Small intestine (tissue), 7 donors: Measurements from ENCODE around the gene TRERF1. TPM values are rescaled to one million over a fixed set of nuclear protein-coding genes. Genes with fewer than 3 reads are reported as not detected.
A peak's percentile ranks its signal among the peaks of the same experiment; 100 is the strongest.

Source experiments
- DNase-seq, 2 donors: peaks; one replicate each; pipeline versions ENCODE4 v3.0.0 to v3.0.0-alpha.2; 2013
- FAIRE-seq: peaks from 2 replicates; lab custom pipeline; 2012; peaks lifted over from hg19 to GRCh38; lab: Jason Lieb, UNC
- H3K27ac ChIP-seq, 3 donors: one replicate each; pipeline ENCODE4 v1.5.1; 2013; ENCODE audit warnings: low read length in 2 of 3, mild to moderate bottlenecking in 2 of 3, control low read depth in 1 of 3, inconsistent platforms in 1 of 3, low read depth in 1 of 3, moderate library complexity in 1 of 3
- H3K27me3 ChIP-seq, 3 donors: one replicate each; pipeline ENCODE4 v1.6.1; 2013; ENCODE audit warnings: low read length in 3 of 3, inconsistent platforms in 1 of 3; ENCODE audit not compliant: control insufficient read depth in 3 of 3, insufficient read depth in 3 of 3
- H3K36me3 ChIP-seq, 3 donors: one replicate each; pipeline ENCODE4 v1.6.1; 2013; ENCODE audit warnings: low read length in 3 of 3, inconsistent platforms in 1 of 3, low read depth in 1 of 3, mild to moderate bottlenecking in 1 of 3, moderate library complexity in 1 of 3; ENCODE audit not compliant: control insufficient read depth in 3 of 3, insufficient read depth in 2 of 3
- H3K4me1 ChIP-seq, 3 donors: one replicate each; pipeline ENCODE4 v1.6.1; 2013; ENCODE audit warnings: low read length in 2 of 3, inconsistent platforms in 1 of 3, low read depth in 1 of 3, mild to moderate bottlenecking in 1 of 3, moderate library complexity in 1 of 3; ENCODE audit not compliant: control insufficient read depth in 3 of 3, insufficient read depth in 2 of 3
- H3K4me3 ChIP-seq, 3 donors: one replicate each; pipeline ENCODE4 v1.5.1; 2013; ENCODE audit warnings: low read length in 3 of 3, control low read depth in 1 of 3, inconsistent platforms in 1 of 3, low read depth in 1 of 3, mild to moderate bottlenecking in 1 of 3, moderate library complexity in 1 of 3
- H3K9me3 ChIP-seq, 2 donors: one replicate each; pipeline ENCODE4 v1.6.1; 2013; ENCODE audit warnings: low read depth in 1 of 2, low read length in 1 of 2; ENCODE audit not compliant: control insufficient read depth in 2 of 2, insufficient read depth in 1 of 2
- WGBS, 3 donors: extraction: QIAGEN DNeasy Blood & Tissue Kit; methylation state at CpG; one replicate each; pipeline ENCODE4 v1.1.7; 2013; 5-methylcytosine and 5-hydroxymethylcytosine counted together
- polyA plus RNA-seq, 4 donors: library from polyadenylated mRNA; stranded (reverse) in 3 of 4; unstranded in 1 of 4; fragments of 200-250 nt in 3 of 4; fragments of 120-200 nt in 1 of 4; gene quantifications; one replicate each; pipeline versions ENCODE4 v1.2.1 to v1.2.3, GENCODE V29; 2013
- donor health status: healthy with polysubstance abuse.
- donor health status: control.
- donor health status: control.
- donor health status: Bipolar disorder and iron deficiency.
- donor health status: healthy.

The TRERF1 gene
- polyA plus RNA-seq, 4 donors: 0.22 to 5.0 (median 2.3) TPM

DNA sequence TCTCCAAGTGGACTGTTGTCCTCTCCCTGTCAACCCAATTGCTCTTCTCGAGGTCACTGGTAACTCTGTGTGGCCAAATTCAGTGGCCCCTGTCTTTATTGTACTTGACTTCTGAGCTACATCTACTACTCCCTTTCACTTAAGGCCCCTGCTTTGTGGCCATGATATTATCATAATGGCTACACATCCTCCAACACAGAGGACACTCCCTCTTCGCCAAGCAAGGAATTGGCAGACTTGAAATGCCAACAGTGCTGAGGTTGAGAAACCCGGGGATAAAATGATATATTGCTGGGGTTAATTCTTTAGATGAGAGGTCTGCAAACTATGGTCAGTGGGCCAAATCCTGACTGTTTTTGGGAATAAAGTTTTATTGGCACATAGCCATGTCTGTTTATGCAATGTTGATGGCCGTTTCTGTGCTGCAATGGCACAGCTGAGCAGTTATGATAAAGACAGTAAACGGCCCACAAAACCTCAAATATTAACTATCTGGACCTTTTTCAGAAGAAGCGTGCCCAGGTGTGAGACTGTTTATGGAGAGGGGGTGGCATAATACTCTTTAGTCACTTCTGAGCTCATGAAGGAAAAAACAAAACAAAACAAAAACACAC, 222.1 kb downstream of the TRERF1 start:
- Histone ChIP-seq H3K27me3 (no peaks in the 10 kb centered on the region), H3K4me1 (peaks cover 0 to 28% (median 2%) of the 10 kb centered on the region in 3 donors), H3K36me3 (peaks cover 0 to 10% (median 7%) of the 10 kb centered on the region in 3 donors), H3K4me3 (no peak overlapping the region), H3K27ac (no peak overlapping the region), H3K9me3 (no peaks in the 10 kb centered on the region)
- DNase-seq (no peak), FAIRE-seq (no peak)
- 67 to 80% (median 69%) methylated on average over 6 of the region's 6 CpGs for WGBS, 3 donors

DNA sequence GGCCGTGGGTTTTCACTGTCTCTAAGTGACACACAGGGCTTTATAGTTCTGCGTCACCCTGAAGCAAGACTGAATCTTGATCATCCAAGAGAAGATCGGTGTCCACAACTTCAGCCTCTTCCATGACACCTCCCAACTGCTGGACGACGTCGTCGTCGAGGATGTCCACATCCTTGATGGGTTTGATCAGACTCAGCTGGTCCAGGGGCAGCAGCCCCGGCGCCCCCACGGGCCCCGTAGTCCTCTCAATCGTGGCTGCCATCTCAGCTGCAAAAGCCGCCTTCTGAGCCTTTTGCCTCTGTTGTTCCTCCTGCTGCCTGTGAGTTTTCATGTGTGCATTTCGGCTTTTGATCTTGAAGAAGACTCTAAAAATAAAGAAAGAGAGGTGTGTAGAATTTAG, 223.4 kb downstream of the TRERF1 start:
- WGBS, 3 donors: 91 to 94% (median 94%) methylated on average over 15 of the region's 15 CpGs
- H3K4me1 ChIP-seq: peaks cover 0 to 34% (median 2%) of the 10 kb centered on the region in 3 donors
- FAIRE-seq: no peak
- H3K27ac ChIP-seq: no peak overlapping the region
- no peak overlapping the region for H3K4me3 ChIP-seq
- H3K27me3 ChIP-seq: no peaks in the 10 kb centered on the region
- H3K36me3 ChIP-seq: peaks cover 0 to 10% (median 7%) of the 10 kb centered on the region in 3 donors
- DNase-seq: no peak
- no peaks in the 10 kb centered on the region for H3K9me3 ChIP-seq

DNA sequence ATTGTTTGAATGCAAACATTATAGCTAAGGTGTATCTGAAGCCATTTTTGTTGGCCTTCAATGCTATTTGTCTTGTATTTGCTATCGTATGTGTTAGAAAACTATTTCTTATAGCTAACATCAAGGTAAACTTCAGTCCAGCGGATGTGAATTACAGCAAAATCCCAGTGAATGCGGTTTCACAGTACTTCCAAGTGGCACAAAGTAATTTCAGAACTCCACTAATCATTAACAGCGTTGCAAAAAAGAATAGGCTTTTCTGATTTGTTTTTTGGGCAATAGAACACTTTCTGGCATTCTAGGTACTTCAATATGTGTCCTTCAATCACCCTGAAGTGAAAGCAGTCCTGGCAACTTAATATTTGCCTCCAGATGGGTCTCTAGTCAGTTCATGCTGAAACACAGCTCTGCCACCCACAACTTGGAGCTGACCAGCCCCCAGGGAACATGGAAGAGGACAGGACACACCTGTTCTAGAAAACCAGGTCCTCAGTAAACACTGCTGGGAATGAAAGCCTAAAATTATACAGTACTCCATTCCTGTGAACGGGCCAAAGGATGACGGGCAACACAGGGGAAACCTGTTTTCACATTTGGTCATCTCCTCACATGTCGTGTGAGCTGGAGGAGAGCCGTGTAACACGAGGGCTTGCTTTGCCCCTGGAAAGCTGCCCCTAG, 224.4 kb downstream of the TRERF1 start:
- 60 to 72% (median 66%) methylated on average over 9 of the region's 9 CpGs for WGBS, 3 donors
- Histone ChIP-seq H3K4me1 (peaks cover 0 to 34% (median 2%) of the 10 kb centered on the region in 3 donors), H3K4me3 (no peak overlapping the region), H3K27me3 (no peaks in the 10 kb centered on the region), H3K36me3 (peaks cover 0 to 6% (median 3%) of the 10 kb centered on the region in 3 donors), H3K9me3 (no peaks in the 10 kb centered on the region), H3K27ac (peak overlapping the region; percentile 62 to 78 (median 74))
- FAIRE-seq (no peak), DNase-seq (no peak)

- Histone ChIP-seq H3K27ac (peak overlapping the region; percentile 62 to 78 (median 74)), H3K4me3 (no peak overlapping the region), H3K36me3 (peaks cover 0 to 6% (median 3%) of the 10 kb centered on the region in 3 donors), H3K4me1 (peaks cover 0 to 34% (median 2%) of the 10 kb centered on the region in 3 donors), H3K9me3 (no peaks in the 10 kb centered on the region), H3K27me3 (no peaks in the 10 kb centered on the region)
- FAIRE-seq: no peak
- 18 to 47% (median 35%) methylated on average over 8 of the region's 8 CpGs for WGBS, 3 donors
- peak; percentile 89 to 92 for DNase-seq
Observed at GRCh38 chr6:42226645-42227143, 225.0 kb downstream of the TRERF1 start.

DNA sequence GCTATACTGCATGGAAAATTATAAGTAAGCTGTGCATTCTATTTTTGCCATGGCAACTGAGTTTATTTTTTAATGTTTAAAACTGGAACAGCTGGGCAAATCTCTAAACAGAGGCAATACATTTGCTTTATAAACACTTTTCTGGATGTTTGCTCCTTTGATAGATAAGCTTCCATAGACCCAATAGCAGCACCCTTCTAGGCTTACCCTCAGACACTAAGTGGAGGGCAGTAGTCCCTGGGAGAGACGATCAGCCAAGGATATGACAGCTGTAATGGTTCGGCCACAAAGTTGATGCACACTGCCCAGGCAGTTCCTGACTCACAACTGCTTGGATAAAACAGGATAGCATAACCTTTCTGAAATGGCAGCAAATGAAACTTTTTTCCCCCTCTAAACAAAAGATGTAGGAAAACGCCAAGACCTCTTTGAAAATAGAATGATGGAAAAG, 225.5 kb downstream of the TRERF1 start:
- peak overlapping the region; percentile 62 to 78 (median 74) for H3K27ac ChIP-seq
- H3K9me3 ChIP-seq: no peaks in the 10 kb centered on the region
- 37 to 47% (median 40%) methylated on average over 3 of the region's 3 CpGs for WGBS, 3 donors
- no peak for FAIRE-seq
- no peaks in the 10 kb centered on the region for H3K27me3 ChIP-seq
- H3K4me3 ChIP-seq: no peak overlapping the region
- DNase-seq: peak in 1 of 2 donors; percentile 20
- peaks cover 0 to 34% (median 2%) of the 10 kb centered on the region in 3 donors for H3K4me1 ChIP-seq
- H3K36me3 ChIP-seq: peaks cover 0 to 6% (median 3%) of the 10 kb centered on the region in 3 donors

DNA sequence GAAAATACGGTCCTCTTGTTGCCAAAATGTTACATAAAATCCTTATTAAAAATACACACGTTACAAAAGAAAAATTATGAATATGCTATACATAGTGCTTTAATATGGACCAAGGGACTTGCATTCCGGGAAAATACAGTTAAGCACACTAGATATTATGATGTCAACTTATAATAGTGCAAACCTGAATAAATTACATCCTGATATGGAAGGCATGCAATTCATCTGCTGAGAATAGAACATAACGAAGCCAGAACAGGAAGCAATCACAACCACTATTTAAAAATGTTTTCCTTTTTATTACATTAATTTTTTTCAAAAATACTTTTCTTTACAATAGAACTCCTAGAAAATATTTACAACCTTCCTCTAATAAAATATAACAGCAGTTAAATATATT, 226.3 kb downstream of the TRERF1 start:
- H3K27me3 ChIP-seq: no peaks in the 10 kb centered on the region
- WGBS, 3 donors: 56 to 82% (median 70%) methylated on average over 4 of the region's 4 CpGs
- H3K27ac ChIP-seq: no peak overlapping the region
- DNase-seq (no peak), FAIRE-seq (no peak)
- peaks cover 0 to 34% (median 2%) of the 10 kb centered on the region in 3 donors for H3K4me1 ChIP-seq
- H3K4me3 ChIP-seq: no peak overlapping the region
- peaks cover 0 to 4% (median 3%) of the 10 kb centered on the region in 3 donors for H3K36me3 ChIP-seq
- no peaks in the 10 kb centered on the region for H3K9me3 ChIP-seq

DNA sequence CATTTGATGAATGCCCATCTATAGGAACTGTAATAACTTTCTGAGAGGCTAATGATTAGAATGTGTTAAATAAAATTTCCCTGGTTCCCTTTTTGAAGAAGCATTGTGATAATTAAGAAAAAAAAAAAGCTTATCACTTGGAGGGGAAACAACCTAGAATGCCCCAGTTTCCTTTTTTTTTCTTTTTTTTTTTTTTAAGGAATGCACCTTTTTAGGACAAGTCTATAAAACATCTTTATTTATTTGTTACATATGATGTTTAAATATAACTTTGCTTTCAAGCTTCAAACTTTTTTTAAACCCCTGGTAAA, 226.7 kb downstream of the TRERF1 start:
- Histone ChIP-seq H3K27me3 (no peaks in the 10 kb centered on the region), H3K27ac (no peak overlapping the region), H3K4me1 (peaks cover 0 to 34% (median 2%) of the 10 kb centered on the region in 3 donors), H3K9me3 (no peaks in the 10 kb centered on the region), H3K4me3 (no peak overlapping the region), H3K36me3 (peaks cover 0 to 4% (median 3%) of the 10 kb centered on the region in 3 donors)
- no peak for FAIRE-seq
- no peak for DNase-seq

GRCh38 chr6:42224222-42225028, 227.3 kb downstream of the TRERF1 start:
- Histone ChIP-seq H3K27ac (no peak overlapping the region), H3K36me3 (peaks cover 0 to 4% (median 3%) of the 10 kb centered on the region in 3 donors), H3K27me3 (no peaks in the 10 kb centered on the region), H3K9me3 (no peaks in the 10 kb centered on the region), H3K4me1 (peaks cover 0 to 34% (median 2%) of the 10 kb centered on the region in 3 donors), H3K4me3 (no peak overlapping the region)
- DNase-seq: peak; percentile 82 to 93
- no peak for FAIRE-seq
- WGBS, 3 donors: 17 to 54% (median 31%) methylated on average over 12 of the region's 12 CpGs
